ENCODE results near the gene FAM43B.

Gene FAM43B

GRCh38 chr1:20551161-20551560 lies 1.2 kb upstream of the FAM43B start:
- H3K4me1 ChIP-seq (ENCODE audit: control insufficient read depth, insufficient read depth, low read length, poor library complexity, severe bottlenecking), result no peaks in the 10 kb centered on the region
- H3K27ac ChIP-seq (ENCODE audit: insufficient read depth, low read length, poor library complexity, severe bottlenecking), result no peak overlapping the region
- no peak overlapping the region for H3K4me3 ChIP-seq (ENCODE audit: insufficient read depth, low read depth, low read length, poor library complexity, severe bottlenecking)
- H3K36me3 ChIP-seq (ENCODE audit: control insufficient read depth, insufficient read depth, low read length), result no peaks in the 10 kb centered on the region
- peaks cover 12% of the 10 kb centered on the region for H3K27me3 ChIP-seq (replicated peaks; ENCODE audit: control insufficient read depth, insufficient read depth, low read length, poor library complexity, severe bottlenecking)
- DNase-seq, result no peak
- H3K9me3 ChIP-seq (ENCODE audit: control insufficient read depth, low read length), result no peaks in the 10 kb centered on the region

- Histone ChIP-seq H3K4me3 (ENCODE audit: insufficient read depth, low read depth, low read length, poor library complexity, severe bottlenecking) (no peak overlapping the region), H3K27me3 (replicated peaks; ENCODE audit: control insufficient read depth, insufficient read depth, low read length, poor library complexity, severe bottlenecking) (peaks cover 12% of the 10 kb centered on the region), H3K4me1 (ENCODE audit: control insufficient read depth, insufficient read depth, low read length, poor library complexity, severe bottlenecking) (no peaks in the 10 kb centered on the region)
Measured at GRCh38 chr1:20552728-20553445, 514 bp downstream of the FAM43B start.

GRCh38 chr1:20555025-20555757 lies 2.8 kb downstream of the FAM43B start:
- no peaks in the 10 kb centered on the region for H3K9me3 ChIP-seq (ENCODE audit: control insufficient read depth, low read length)
- H3K4me3 ChIP-seq (ENCODE audit: insufficient read depth, low read depth, low read length, poor library complexity, severe bottlenecking), result no peak overlapping the region
- H3K27me3 ChIP-seq (replicated peaks; ENCODE audit: control insufficient read depth, insufficient read depth, low read length, poor library complexity, severe bottlenecking), result peaks cover 12% of the 10 kb centered on the region
- no peak for DNase-seq
- no peak overlapping the region for H3K27ac ChIP-seq (ENCODE audit: insufficient read depth, low read length, poor library complexity, severe bottlenecking)
- no peaks in the 10 kb centered on the region for H3K36me3 ChIP-seq (ENCODE audit: control insufficient read depth, insufficient read depth, low read length)
- H3K4me1 ChIP-seq (ENCODE audit: control insufficient read depth, insufficient read depth, low read length, poor library complexity, severe bottlenecking), result no peaks in the 10 kb centered on the region

More at GRCh38 chr1:20552728-20553445, 514 bp downstream of the FAM43B start:
- no peaks in the 10 kb centered on the region for H3K36me3 ChIP-seq (ENCODE audit: control insufficient read depth, insufficient read depth, low read length)
- no peak for DNase-seq
- no peak overlapping the region for H3K27ac ChIP-seq (ENCODE audit: insufficient read depth, low read length, poor library complexity, severe bottlenecking)
- no peaks in the 10 kb centered on the region for H3K9me3 ChIP-seq (ENCODE audit: control insufficient read depth, low read length)

- no peak for DNase-seq
- H3K27ac ChIP-seq (ENCODE audit: insufficient read depth, low read length, poor library complexity, severe bottlenecking), result no peak overlapping the region
- no peak overlapping the region for H3K4me3 ChIP-seq (ENCODE audit: insufficient read depth, low read depth, low read length, poor library complexity, severe bottlenecking)
- H3K27me3 ChIP-seq (replicated peaks; ENCODE audit: control insufficient read depth, insufficient read depth, low read length, poor library complexity, severe bottlenecking), result peaks cover 12% of the 10 kb centered on the region
- H3K36me3 ChIP-seq (ENCODE audit: control insufficient read depth, insufficient read depth, low read length), result no peaks in the 10 kb centered on the region
- no peaks in the 10 kb centered on the region for H3K4me1 ChIP-seq (ENCODE audit: control insufficient read depth, insufficient read depth, low read length, poor library complexity, severe bottlenecking)
- H3K9me3 ChIP-seq (ENCODE audit: control insufficient read depth, low read length), result no peaks in the 10 kb centered on the region
Measured at GRCh38 chr1:20555758-20556120, 3.4 kb downstream of the FAM43B start.

- no peak for DNase-seq
- Histone ChIP-seq H3K27me3 (replicated peaks; ENCODE audit: control insufficient read depth, insufficient read depth, low read length, poor library complexity, severe bottlenecking) (peaks cover 4% of the 10 kb centered on the region), H3K9me3 (ENCODE audit: control insufficient read depth, low read length) (no peaks in the 10 kb centered on the region), H3K4me1 (ENCODE audit: control insufficient read depth, insufficient read depth, low read length, poor library complexity, severe bottlenecking) (no peaks in the 10 kb centered on the region), H3K27ac (ENCODE audit: insufficient read depth, low read length, poor library complexity, severe bottlenecking) (no peak overlapping the region), H3K4me3 (ENCODE audit: insufficient read depth, low read depth, low read length, poor library complexity, severe bottlenecking) (no peak overlapping the region), H3K36me3 (ENCODE audit: control insufficient read depth, insufficient read depth, low read length) (no peaks in the 10 kb centered on the region)
Measured at GRCh38 chr1:20558191-20558590, 5.8 kb downstream of the FAM43B start.

GRCh38 chr1:20560966-20561365 lies 8.6 kb downstream of the FAM43B start:
- H3K9me3 ChIP-seq (ENCODE audit: control insufficient read depth, low read length), result no peaks in the 10 kb centered on the region
- no peak overlapping the region for H3K27ac ChIP-seq (ENCODE audit: insufficient read depth, low read length, poor library complexity, severe bottlenecking)
- H3K4me1 ChIP-seq (ENCODE audit: control insufficient read depth, insufficient read depth, low read length, poor library complexity, severe bottlenecking), result no peaks in the 10 kb centered on the region
- no peak overlapping the region for H3K4me3 ChIP-seq (ENCODE audit: insufficient read depth, low read depth, low read length, poor library complexity, severe bottlenecking)
- no peak for DNase-seq
- H3K36me3 ChIP-seq (ENCODE audit: control insufficient read depth, insufficient read depth, low read length), result no peaks in the 10 kb centered on the region
- H3K27me3 ChIP-seq (replicated peaks; ENCODE audit: control insufficient read depth, insufficient read depth, low read length, poor library complexity, severe bottlenecking), result peaks cover 1% of the 10 kb centered on the region

- no peaks in the 10 kb centered on the region for H3K9me3 ChIP-seq (ENCODE audit: control insufficient read depth, low read length)
- no peak overlapping the region for H3K27ac ChIP-seq (ENCODE audit: insufficient read depth, low read length, poor library complexity, severe bottlenecking)
- peaks cover 3% of the 10 kb centered on the region for H3K27me3 ChIP-seq (replicated peaks; ENCODE audit: control insufficient read depth, insufficient read depth, low read length, poor library complexity, severe bottlenecking)
- H3K4me1 ChIP-seq (ENCODE audit: control insufficient read depth, insufficient read depth, low read length, poor library complexity, severe bottlenecking), result no peaks in the 10 kb centered on the region
- H3K36me3 ChIP-seq (ENCODE audit: control insufficient read depth, insufficient read depth, low read length), result no peaks in the 10 kb centered on the region
- no peak overlapping the region for H3K4me3 ChIP-seq (ENCODE audit: insufficient read depth, low read depth, low read length, poor library complexity, severe bottlenecking)
- DNase-seq, result no peak
Measured at GRCh38 chr1:20565234-20565633, 12.9 kb downstream of the FAM43B start.

- Histone ChIP-seq H3K36me3 (ENCODE audit: control insufficient read depth, insufficient read depth, low read length) (no peaks in the 10 kb centered on the region), H3K9me3 (ENCODE audit: control insufficient read depth, low read length) (no peaks in the 10 kb centered on the region), H3K27me3 (replicated peaks; ENCODE audit: control insufficient read depth, insufficient read depth, low read length, poor library complexity, severe bottlenecking) (peaks cover 3% of the 10 kb centered on the region), H3K4me3 (ENCODE audit: insufficient read depth, low read depth, low read length, poor library complexity, severe bottlenecking) (no peak overlapping the region), H3K27ac (ENCODE audit: insufficient read depth, low read length, poor library complexity, severe bottlenecking) (no peak overlapping the region), H3K4me1 (ENCODE audit: control insufficient read depth, insufficient read depth, low read length, poor library complexity, severe bottlenecking) (no peaks in the 10 kb centered on the region)
- DNase-seq, result no peak
Measured at GRCh38 chr1:20569523-20570098, 17.2 kb downstream of the FAM43B start.

GRCh38 chr1:20571427-20571826 lies 19.1 kb downstream of the FAM43B start:
- no peaks in the 10 kb centered on the region for H3K4me1 ChIP-seq (ENCODE audit: control insufficient read depth, insufficient read depth, low read length, poor library complexity, severe bottlenecking)
- no peak for DNase-seq
- no peak overlapping the region for H3K27ac ChIP-seq (ENCODE audit: insufficient read depth, low read length, poor library complexity, severe bottlenecking)
- H3K27me3 ChIP-seq (replicated peaks; ENCODE audit: control insufficient read depth, insufficient read depth, low read length, poor library complexity, severe bottlenecking), result peaks cover 3% of the 10 kb centered on the region
- no peaks in the 10 kb centered on the region for H3K9me3 ChIP-seq (ENCODE audit: control insufficient read depth, low read length)
- H3K36me3 ChIP-seq (ENCODE audit: control insufficient read depth, insufficient read depth, low read length), result no peaks in the 10 kb centered on the region
- no peak overlapping the region for H3K4me3 ChIP-seq (ENCODE audit: insufficient read depth, low read depth, low read length, poor library complexity, severe bottlenecking)

- DNase-seq, result no peak
- Histone ChIP-seq H3K27ac (ENCODE audit: insufficient read depth, low read length, poor library complexity, severe bottlenecking) (no peak overlapping the region), H3K36me3 (ENCODE audit: control insufficient read depth, insufficient read depth, low read length) (no peaks in the 10 kb centered on the region)
Measured at GRCh38 chr1:20573987-20574386, 21.6 kb downstream of the FAM43B start.

More at GRCh38 chr1:20573987-20574386, 21.6 kb downstream of the FAM43B start:
- Histone ChIP-seq H3K27me3 (replicated peaks; ENCODE audit: control insufficient read depth, insufficient read depth, low read length, poor library complexity, severe bottlenecking) (peaks cover 3% of the 10 kb centered on the region), H3K4me3 (ENCODE audit: insufficient read depth, low read depth, low read length, poor library complexity, severe bottlenecking) (no peak overlapping the region), H3K4me1 (ENCODE audit: control insufficient read depth, insufficient read depth, low read length, poor library complexity, severe bottlenecking) (no peaks in the 10 kb centered on the region), H3K9me3 (ENCODE audit: control insufficient read depth, low read length) (no peaks in the 10 kb centered on the region)
